T-cell (primary cell): ENCODE data around the gene SENP7. TPM values are rescaled to one million over a fixed set of nuclear protein-coding genes. Genes with fewer than 3 reads are reported as not detected.

Experiments used
- ATAC-seq, 4 experiments: fragments of 200-7000 bp in 3 of 4; fragments of 150-1000 bp in 1 of 4; cut with Tn5 transposase; replicated peaks in 1 of 4; 1 replicate in 3 of 4; 2 replicates in 1 of 4; pipeline ENCODE4 v1.10.0; 2021; ENCODE audit warnings: moderate library complexity in 3 of 4, mild to moderate bottlenecking in 2 of 4, moderate number of reproducible peaks in 1 of 4
- CTCF ChIA-PET, 2 donors: fragments of 300-600 bp; sonication (Branson Sonifier 250); formaldehyde crosslinking; loops; one replicate each; lab custom pipeline; 2022; ENCODE audit warnings: antibody characterized with exemption in 2 of 2; lab: Charles Lee
- POLR2A ChIA-PET, 2 donors: fragments of 300-600 bp; sonication (Branson Sonifier 250); formaldehyde crosslinking; loops; one replicate each; lab custom pipeline; 2022; ENCODE audit warnings: antibody characterized with exemption in 2 of 2; lab: Charles Lee
- DNase-seq, 35 experiments: peaks; one replicate each; pipeline versions ENCODE4 v3.0.0 to v3.0.0-alpha.2; 2013 to 2023
- H3K27ac ChIP-seq: one replicate; pipeline ENCODE4 v1.5.1; 2013; ENCODE audit warnings: low read length
- H3K27me3 ChIP-seq, 2 experiments: replicated peaks in 1 of 2; 1 replicate in 1 of 2; 2 replicates in 1 of 2; pipeline versions ENCODE4 v1.6.1 to v1.7.0; 2013; ENCODE audit warnings: low read length in 1 of 2, mixed read lengths in 1 of 2; ENCODE audit not compliant: control insufficient read depth in 2 of 2, insufficient read depth in 2 of 2; ENCODE audit errors: extremely low read depth in 1 of 2
- H3K36me3 ChIP-seq, 2 donors: 1 replicate in 1 of 2; 2 replicates in 1 of 2; pipeline versions ENCODE4 v1.6.1 to v1.7.0; 2013; ENCODE audit warnings: low read length in 1 of 2; ENCODE audit not compliant: control insufficient read depth in 2 of 2, insufficient read depth in 1 of 2; ENCODE audit errors: extremely low read depth in 1 of 2
- H3K4me1 ChIP-seq, 2 experiments: 1 replicate in 1 of 2; 2 replicates in 1 of 2; pipeline versions ENCODE4 v1.6.1 to v1.7.0; 2013; ENCODE audit warnings: low read length in 2 of 2, mixed read lengths in 1 of 2; ENCODE audit not compliant: insufficient read depth in 2 of 2, control insufficient read depth in 1 of 2; ENCODE audit errors: extremely low read depth in 1 of 2
- H3K4me3 ChIP-seq, 2 donors: 1 replicate in 1 of 2; 2 replicates in 1 of 2; pipeline versions ENCODE4 v1.5.1 to v1.7.0; 2013; ENCODE audit warnings: mild to moderate bottlenecking in 2 of 2, low read length in 1 of 2, moderate library complexity in 1 of 2; ENCODE audit not compliant: control insufficient read depth in 1 of 2; ENCODE audit errors: extremely low read depth in 1 of 2
- H3K9me3 ChIP-seq: 2 replicates; pipeline ENCODE4 v1.7.0; 2013
- H3K27ac Mint-ChIP-seq, 2 donors: one replicate each; pipeline ENCODE4 v1.8.0; 2020 to 2021; ENCODE audit warnings: mild to moderate bottlenecking in 2 of 2, mixed read lengths in 2 of 2
- H3K27me3 Mint-ChIP-seq, 2 donors: one replicate each; pipeline ENCODE4 v1.8.0; 2021 to 2022; ENCODE audit warnings: mixed read lengths in 2 of 2
- H3K36me3 Mint-ChIP-seq: one replicate; pipeline ENCODE4 v1.8.0; 2021; ENCODE audit warnings: mixed read lengths
- H3K4me1 Mint-ChIP-seq, 3 donors: one replicate each; pipeline ENCODE4 v1.8.0; 2020 to 2022; ENCODE audit warnings: mixed read lengths in 3 of 3, mild to moderate bottlenecking in 1 of 3
- H3K4me3 Mint-ChIP-seq, 3 donors: one replicate each; pipeline ENCODE4 v1.8.0; 2020 to 2022; ENCODE audit warnings: mild to moderate bottlenecking in 3 of 3, mixed read lengths in 3 of 3, moderate library complexity in 3 of 3
- H3K9me3 Mint-ChIP-seq, 3 donors: one replicate each; pipeline ENCODE4 v1.8.0; 2020 to 2022; ENCODE audit warnings: mixed read lengths in 3 of 3
- WGBS: methylation state at CpG from one replicate; pipeline ENCODE4 v1.1.5; 2013; ENCODE audit warnings: missing lambda C conversion rate; ENCODE audit not compliant: insufficient coverage; 5-methylcytosine and 5-hydroxymethylcytosine counted together
- total RNA-seq, 35 experiments: library from RNA in 6 of 35; stranded (reverse) in 6 of 35; fragments of 120-200 nt in 1 of 35; gene quantifications; one replicate each; pipeline versions ENCODE4 v1.2.1 to v1.2.4 and lab custom pipeline; 2013 to 2026

The SENP7 gene
- total RNA-seq, 5 donors from 2014 or later (not counting 1 experiment from before 2014, with no cell fraction given) = 45.8 to 55.9 (median 48.6) TPM

- Histone ChIP-seq H3K36me3 (peaks cover 5 to 23% of the 10 kb centered on the region in 2 donors), H3K27me3 (no peaks in the 10 kb centered on the region), H3K9me3 (no peaks in the 10 kb centered on the region), H3K4me3 (no peak overlapping the region), H3K4me1 (no peaks in the 10 kb centered on the region), H3K27ac (no peak overlapping the region)
- H3K27ac Mint-ChIP-seq = no peak overlapping the region
- no peaks in the 10 kb centered on the region for H3K4me1 Mint-ChIP-seq
- WGBS = 80% methylated on average over 2 of the region's 5 CpGs
- H3K9me3 Mint-ChIP-seq = no peaks in the 10 kb centered on the region
- ChIA-PET CTCF (interaction anchor here in 1 of 2 donors (0.6 kb wide), 1 partner anchor 479 kb away, joined by 3 read pairs; no protein-coding TSS in a partner anchor), POLR2A (no interaction called here)
- H3K36me3 Mint-ChIP-seq = peaks cover 37% of the 10 kb centered on the region
- DNase-seq (no peak), ATAC-seq (no peak)
- no peaks in the 10 kb centered on the region for H3K27me3 Mint-ChIP-seq
- H3K4me3 Mint-ChIP-seq = no peak overlapping the region
Measured at GRCh38 chr3:101325393-101326134, 187.4 kb downstream of the SENP7 start.

GRCh38 chr3:101320475-101320874 lies 192.5 kb downstream of the SENP7 start, which contains the start of gene IMPG2:
Gene IMPG2, minus strand, starts transcription at chr3:101320575. Its CDS starts 203 bp downstream, at chr3:101320372.
- no CpG with 5 or more reads among the region's 2 CpGs for WGBS
- ChIA-PET CTCF (interaction anchor here in 1 of 2 donors (1.3 kb wide), 1 partner anchor 265 kb away, joined by 3 read pairs; no protein-coding TSS in a partner anchor), POLR2A (interaction anchor here in 1 of 2 donors (0.6 kb wide), 1 partner anchor 182 kb away, joined by 3 read pairs; no protein-coding TSS in a partner anchor)
- no peaks in the 10 kb centered on the region for H3K4me1 ChIP-seq
- H3K9me3 Mint-ChIP-seq = no peaks in the 10 kb centered on the region
- H3K4me1 Mint-ChIP-seq = no peaks in the 10 kb centered on the region
- no peak within 1 kb of the TSS for H3K4me3 Mint-ChIP-seq
- no peak within 1 kb of the TSS for H3K27ac ChIP-seq
- peaks cover 6% of the 10 kb centered on the region for H3K36me3 Mint-ChIP-seq
- H3K27me3 ChIP-seq = no peaks in the 10 kb centered on the region
- DNase-seq = no peak
- no peaks in the 10 kb centered on the region for H3K27me3 Mint-ChIP-seq
- no peak within 1 kb of the TSS for H3K27ac Mint-ChIP-seq
- H3K36me3 ChIP-seq = peaks cover 0 to 2% of the 10 kb centered on the region in 2 donors
- no peak within 1 kb of the TSS for H3K4me3 ChIP-seq
- H3K9me3 ChIP-seq = no peaks in the 10 kb centered on the region
- ATAC-seq = no peak

DNA sequence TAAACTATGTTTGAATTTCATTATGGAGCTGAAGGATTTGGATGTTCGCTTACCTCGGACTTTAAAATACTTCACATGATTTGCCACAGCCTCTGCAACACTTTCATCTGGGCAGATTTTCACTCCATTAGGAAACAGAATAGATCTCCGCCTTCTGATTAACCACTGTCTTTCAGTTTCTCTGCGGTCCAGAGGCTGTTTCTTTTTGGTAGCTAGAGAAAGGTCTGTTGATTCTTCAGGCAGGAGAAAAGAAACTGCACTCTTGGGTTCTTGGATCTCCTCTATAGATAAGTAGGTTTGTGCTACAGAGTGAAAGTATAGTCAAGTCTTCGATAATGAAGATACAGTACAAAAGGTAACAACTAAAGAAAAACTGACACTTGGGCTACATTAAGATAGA lies 193.5 kb downstream of the SENP7 start:
- WGBS = no CpG with 5 or more reads among the region's 5 CpGs
- no peaks in the 10 kb centered on the region for H3K4me1 ChIP-seq
- H3K27me3 Mint-ChIP-seq = no peaks in the 10 kb centered on the region
- no peak overlapping the region for H3K27ac ChIP-seq
- H3K4me3 ChIP-seq = no peak overlapping the region
- no peak overlapping the region for H3K4me3 Mint-ChIP-seq
- H3K9me3 Mint-ChIP-seq = no peaks in the 10 kb centered on the region
- H3K27ac Mint-ChIP-seq = no peak overlapping the region
- CTCF ChIA-PET = no interaction called here
- H3K27me3 ChIP-seq = no peaks in the 10 kb centered on the region
- no peak for DNase-seq
- POLR2A ChIA-PET = interaction anchor here in 1 of 2 donors (1.3 kb wide), 1 partner anchor 9 kb away, joined by 3 read pairs; no protein-coding TSS in a partner anchor
- no peaks in the 10 kb centered on the region for H3K9me3 ChIP-seq
- no peaks in the 10 kb centered on the region for H3K4me1 Mint-ChIP-seq
- no peak for ATAC-seq
- peaks cover 0 to 2% of the 10 kb centered on the region in 2 donors for H3K36me3 ChIP-seq
- H3K36me3 Mint-ChIP-seq = peaks cover 6% of the 10 kb centered on the region

- H3K27me3 Mint-ChIP-seq = no peaks in the 10 kb centered on the region
- WGBS = no CpG with 5 or more reads among the region's 2 CpGs
- H3K27ac Mint-ChIP-seq = no peak overlapping the region
- DNase-seq (no peak), ATAC-seq (no peak)
- H3K27ac ChIP-seq = no peak overlapping the region
- no peaks in the 10 kb centered on the region for H3K4me1 Mint-ChIP-seq
- ChIA-PET POLR2A (no interaction called here), CTCF (interaction anchor here in 1 of 2 donors (0.5 kb wide), 1 partner anchor 361 kb away, joined by 5 read pairs; no protein-coding TSS in a partner anchor)
- no peaks in the 10 kb centered on the region for H3K36me3 ChIP-seq
- no peaks in the 10 kb centered on the region for H3K9me3 ChIP-seq
- H3K36me3 Mint-ChIP-seq = peaks cover 38% of the 10 kb centered on the region
- H3K27me3 ChIP-seq = no peaks in the 10 kb centered on the region
- no peak overlapping the region for H3K4me3 ChIP-seq
- peaks cover 8 to 23% (median 20%) of the 10 kb centered on the region in 3 donors for H3K9me3 Mint-ChIP-seq
- H3K4me1 ChIP-seq = no peaks in the 10 kb centered on the region
- no peak overlapping the region for H3K4me3 Mint-ChIP-seq
Measured at GRCh38 chr3:101312545-101312944, 200.5 kb downstream of the SENP7 start.

- Mint-ChIP-seq H3K9me3 (peaks cover 9 to 30% (median 24%) of the 10 kb centered on the region in 3 donors), H3K27me3 (no peaks in the 10 kb centered on the region), H3K4me3 (no peak overlapping the region), H3K36me3 (peaks cover 44% of the 10 kb centered on the region), H3K27ac (no peak overlapping the region), H3K4me1 (no peaks in the 10 kb centered on the region)
- ATAC-seq (no peak), DNase-seq (no peak)
- no peak overlapping the region for H3K27ac ChIP-seq
- POLR2A ChIA-PET = no interaction called here
- H3K4me1 ChIP-seq = no peaks in the 10 kb centered on the region
- no CpG with 5 or more reads among the region's 2 CpGs for WGBS
- no peaks in the 10 kb centered on the region for H3K9me3 ChIP-seq
- no peak overlapping the region for H3K4me3 ChIP-seq
- CTCF ChIA-PET = no interaction called here
- no peaks in the 10 kb centered on the region for H3K36me3 ChIP-seq
- no peaks in the 10 kb centered on the region for H3K27me3 ChIP-seq
Measured at GRCh38 chr3:101311676-101312075, 201.3 kb downstream of the SENP7 start.

- ChIA-PET CTCF (interaction anchor here in 1 of 2 donors (0.8 kb wide), 1 partner anchor 9 kb away, joined by 3 read pairs; no protein-coding TSS in a partner anchor), POLR2A (interaction anchor here (0.6 kb wide), 2 partner anchors 911 to 982 kb away, joined by 3 read pairs; no protein-coding TSS in a partner anchor)
- Histone ChIP-seq H3K36me3 (no peaks in the 10 kb centered on the region), H3K27ac (no peak overlapping the region), H3K4me1 (no peaks in the 10 kb centered on the region), H3K4me3 (no peak overlapping the region), H3K27me3 (no peaks in the 10 kb centered on the region), H3K9me3 (no peaks in the 10 kb centered on the region)
- ATAC-seq (no peak), DNase-seq (no peak)
- Mint-ChIP-seq H3K4me3 (no peak overlapping the region), H3K4me1 (no peaks in the 10 kb centered on the region), H3K27ac (no peak overlapping the region), H3K27me3 (no peaks in the 10 kb centered on the region), H3K36me3 (peaks cover 49% of the 10 kb centered on the region), H3K9me3 (peaks cover 9 to 34% (median 29%) of the 10 kb centered on the region in 3 donors)
Measured at GRCh38 chr3:101310978-101311375, 202.0 kb downstream of the SENP7 start.
